Tibial nerve (tissue), 4 donors: ENCODE results near the gene LRIT3.

ENCODE experiments used
- CTCF ChIP-seq, 5 experiments: fragments of 200-600 bp in 3 of 5; fragments of 450-650 bp in 2 of 5; sonication (generic) in 3 of 5; IDR thresholded peaks; one replicate each; pipeline ENCODE4 v1.5.1; 2016 to 2019; ENCODE audit warnings: antibody characterized with exemption in 5 of 5, mild to moderate bottlenecking in 3 of 5, moderate library complexity in 2 of 5
- EP300 ChIP-seq, 2 donors: sonication (generic); formaldehyde crosslinking; IDR thresholded peaks; one replicate each; pipeline ENCODE4 v1.6.1; 2017; ENCODE audit warnings: antibody characterized with exemption in 2 of 2, mild to moderate bottlenecking in 1 of 2
- POLR2A ChIP-seq, 2 donors: fragments of 450-650 bp; IDR thresholded peaks; one replicate each; pipeline ENCODE4 v1.6.1; 2017; ENCODE audit warnings: antibody characterized with exemption in 2 of 2, mild to moderate bottlenecking in 2 of 2, moderate library complexity in 2 of 2

GRCh38 chr4:109879636-109880314, 31.9 kb downstream of the LRIT3 start:
- TF ChIP-seq CTCF (IDR thresholded peaks at IDR 0.05): no peak
- TF ChIP-seq EP300 (IDR thresholded peaks at IDR 0.05): no peak
- no peak for TF ChIP-seq POLR2A (IDR thresholded peaks at IDR 0.05)
